IMR-90 (cell line): ENCODE measurements around the gene FOXR1.

ENCODE experiments used
- BHLHE40 ChIP-seq: fragments of 150-350 bp; IDR thresholded peaks from 2 replicates; pipeline ENCODE4 v1.6.1; 2016; ENCODE audit warnings: mild to moderate bottlenecking, low read depth, low read length
- MAFK ChIP-seq: IDR thresholded peaks from 2 replicates; pipeline ENCODE4 v1.6.1; 2012; ENCODE audit warnings: low read depth, low read length, improper control_type of control experiment
- POLR2A ChIP-seq: IDR thresholded peaks from 2 replicates; pipeline ENCODE4 v1.6.1; 2012; ENCODE audit warnings: mild to moderate bottlenecking, low read depth, low read length
- RAD21 ChIP-seq: IDR thresholded peaks from 2 replicates; pipeline ENCODE4 v1.6.1; 2012; ENCODE audit warnings: low read length, improper control_type of control experiment
- RCOR1 ChIP-seq: IDR thresholded peaks from 2 replicates; pipeline ENCODE4 v1.6.1; 2012; ENCODE audit warnings: mild to moderate bottlenecking, low read length, improper control_type of control experiment; ENCODE audit not compliant: insufficient replicate concordance
- RFX5 ChIP-seq: IDR thresholded peaks from 2 replicates; pipeline ENCODE4 v1.8.0; 2012; ENCODE audit warnings: low read depth, mild to moderate bottlenecking, low read length, moderate library complexity
- TF ChIP-seq, protein P1 (sequence below): conservative IDR thresholded peaks from 2 replicates; pipeline ENCODE4 v1.5.1; 2012; ENCODE audit warnings: mild to moderate bottlenecking, low read depth, low read length, improper control_type of control experiment
- TF ChIP-seq, protein P2 (sequence below): fragments of 150-350 bp; IDR thresholded peaks from 2 replicates; pipeline ENCODE4 v1.6.1; 2016; ENCODE audit warnings: low read depth, mild to moderate bottlenecking, low read length, moderate library complexity, borderline replicate concordance

DNA sequence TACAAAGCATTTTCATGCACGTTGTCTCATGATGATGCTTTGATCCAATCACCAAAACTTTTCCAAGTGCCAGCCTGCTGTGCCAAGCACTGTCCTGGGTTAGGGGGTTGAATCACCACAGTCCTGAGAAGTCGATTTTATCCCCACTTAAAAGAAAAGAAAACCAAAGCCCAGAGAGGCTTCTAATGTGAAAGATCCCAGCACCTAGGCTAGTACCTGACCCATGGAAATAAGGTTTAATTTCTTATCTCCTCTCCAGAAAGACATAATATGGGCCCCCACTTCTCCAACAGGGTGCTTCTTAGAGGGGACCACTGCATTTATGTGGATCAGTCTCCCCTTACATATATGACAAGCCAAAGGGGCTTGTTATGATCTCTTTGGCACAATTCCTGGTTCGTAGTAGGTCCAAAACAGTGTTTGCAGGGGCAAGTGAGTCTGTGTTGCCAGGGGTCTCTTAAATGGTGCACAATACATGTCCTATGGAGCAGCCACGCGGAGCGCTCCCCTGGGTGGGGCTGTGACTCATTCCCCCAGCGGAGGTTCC is 43.9 kb upstream of the FOXR1 start:
- TF ChIP-seq, protein P1, sequence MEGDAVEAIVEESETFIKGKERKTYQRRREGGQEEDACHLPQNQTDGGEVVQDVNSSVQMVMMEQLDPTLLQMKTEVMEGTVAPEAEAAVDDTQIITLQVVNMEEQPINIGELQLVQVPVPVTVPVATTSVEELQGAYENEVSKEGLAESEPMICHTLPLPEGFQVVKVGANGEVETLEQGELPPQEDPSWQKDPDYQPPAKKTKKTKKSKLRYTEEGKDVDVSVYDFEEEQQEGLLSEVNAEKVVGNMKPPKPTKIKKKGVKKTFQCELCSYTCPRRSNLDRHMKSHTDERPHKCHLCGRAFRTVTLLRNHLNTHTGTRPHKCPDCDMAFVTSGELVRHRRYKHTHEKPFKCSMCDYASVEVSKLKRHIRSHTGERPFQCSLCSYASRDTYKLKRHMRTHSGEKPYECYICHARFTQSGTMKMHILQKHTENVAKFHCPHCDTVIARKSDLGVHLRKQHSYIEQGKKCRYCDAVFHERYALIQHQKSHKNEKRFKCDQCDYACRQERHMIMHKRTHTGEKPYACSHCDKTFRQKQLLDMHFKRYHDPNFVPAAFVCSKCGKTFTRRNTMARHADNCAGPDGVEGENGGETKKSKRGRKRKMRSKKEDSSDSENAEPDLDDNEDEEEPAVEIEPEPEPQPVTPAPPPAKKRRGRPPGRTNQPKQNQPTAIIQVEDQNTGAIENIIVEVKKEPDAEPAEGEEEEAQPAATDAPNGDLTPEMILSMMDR: no peak
- TF ChIP-seq RAD21: no peak
- no peak for TF ChIP-seq POLR2A
- no peak for TF ChIP-seq MAFK
- TF ChIP-seq, protein P2, sequence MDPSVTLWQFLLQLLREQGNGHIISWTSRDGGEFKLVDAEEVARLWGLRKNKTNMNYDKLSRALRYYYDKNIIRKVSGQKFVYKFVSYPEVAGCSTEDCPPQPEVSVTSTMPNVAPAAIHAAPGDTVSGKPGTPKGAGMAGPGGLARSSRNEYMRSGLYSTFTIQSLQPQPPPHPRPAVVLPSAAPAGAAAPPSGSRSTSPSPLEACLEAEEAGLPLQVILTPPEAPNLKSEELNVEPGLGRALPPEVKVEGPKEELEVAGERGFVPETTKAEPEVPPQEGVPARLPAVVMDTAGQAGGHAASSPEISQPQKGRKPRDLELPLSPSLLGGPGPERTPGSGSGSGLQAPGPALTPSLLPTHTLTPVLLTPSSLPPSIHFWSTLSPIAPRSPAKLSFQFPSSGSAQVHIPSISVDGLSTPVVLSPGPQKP: no peak
- no peak for TF ChIP-seq RCOR1
- no peak for TF ChIP-seq RFX5
- no peak for TF ChIP-seq BHLHE40
